PC-3 (cell line): ENCODE measurements around the gene TBX18.

Experiments used
- CTCF ChIP-seq: fragments of 300-600 bp; sonication (generic); conservative IDR thresholded peaks from 2 replicates; pipeline ENCODE4 v1.5.1; 2017; ENCODE audit warnings: antibody characterized with exemption, low read depth, mild to moderate bottlenecking, low read length
- EZH2phosphoT487 ChIP-seq: fragments of 300-600 bp; sonication (generic); IDR thresholded peaks from 2 replicates; pipeline ENCODE4 v1.6.1; 2018; ENCODE audit warnings: mild to moderate bottlenecking, antibody characterized with exemption, low read length, borderline replicate concordance

- TF ChIP-seq CTCF, result no peak
- no peak for TF ChIP-seq EZH2phosphoT487
These were observed 93.2 kb downstream of the TBX18 start for GRCh38 chr6:84671183-84671582.
